ENCODE data around the gene HSD11B1. TPM values are rescaled to one million over a fixed set of nuclear protein-coding genes. Genes with fewer than 3 reads are reported as not detected.

HSD11B1 gene
- total and polyA plus RNA-seq, 4 donors, result 0.09 to 488 (median 304) TPM

GRCh38 chr1:209692296-209692695 is 12.3 kb upstream of the HSD11B1 start:
- no peak for DNase-seq (ENCODE audit: low spot score)
- no peak overlapping the region for H3K9ac ChIP-seq (ENCODE audit: low read depth in 1 of 2, low read length in 2 of 2)
- H3K27me3 ChIP-seq (ENCODE audit: control insufficient read depth in 4 of 4, insufficient read depth in 4 of 4, low read length in 3 of 4), result no peaks in the 10 kb centered on the region
- H3K4me1 ChIP-seq (ENCODE audit: control insufficient read depth in 4 of 4, insufficient read depth in 4 of 4, low read length in 3 of 4), result peaks cover 6 to 15% (median 9%) of the 10 kb centered on the region in 4 donors
- TF ChIP-seq HNF4A (conservative IDR thresholded peaks at IDR 0.05) (no peak), CTCF (IDR thresholded peaks at IDR 0.05; ENCODE audit: low read depth, low read length, missing input control) (no peak), ZBTB33 (IDR thresholded peaks at IDR 0.05) (no peak), JUND (IDR thresholded peaks at IDR 0.05) (no peak), YY1 (IDR thresholded peaks at IDR 0.05) (no peak), REST (IDR thresholded peaks at IDR 0.05) (no peak), FOXA1 (IDR thresholded peaks at IDR 0.05) (no peak), SP1 (IDR thresholded peaks at IDR 0.05) (no peak), TAF1 (conservative IDR thresholded peaks at IDR 0.05) (no peak), HNF4G (IDR thresholded peaks at IDR 0.05) (no peak), NR2F2 (IDR thresholded peaks at IDR 0.05) (no peak), ATF3 (IDR thresholded peaks at IDR 0.05) (no peak), MAX (IDR thresholded peaks at IDR 0.05) (no peak), RAD21 (IDR thresholded peaks at IDR 0.05) (no peak), EGR1 (IDR thresholded peaks at IDR 0.05; ENCODE audit: low read depth in 2 of 2) (no peak)
- 45% methylated on average over 4 of the region's 4 CpGs for WGBS
- H3K9me3 ChIP-seq (ENCODE audit: control insufficient read depth in 4 of 4, low read length in 3 of 4), result no peaks in the 10 kb centered on the region
- no peaks in the 10 kb centered on the region for H3K36me3 ChIP-seq (ENCODE audit: control insufficient read depth in 4 of 4, insufficient read depth in 3 of 4, low read depth in 1 of 4, low read length in 3 of 4)
- H3K4me3 ChIP-seq (ENCODE audit: low read depth in 1 of 3, low read length in 3 of 3), result no peak overlapping the region
- H3K27ac ChIP-seq (ENCODE audit: low read depth in 1 of 2, low read length in 2 of 2), result no peak overlapping the region

All from liver (tissue), 9 donors.